Mucosa of rectum (tissue), 2 donors: ENCODE data around the gene OTOGL.
"Not testable (repeated sequence)": the region's sequence is repeated elsewhere in the genome, so short reads cannot be mapped to it uniquely, and the experiment has no call there.

Experiments
- H3K27ac ChIP-seq, 2 donors: one replicate each; pipeline ENCODE4 v1.7.0; 2013; ENCODE audit warnings: inconsistent platforms in 2 of 2, low read depth in 2 of 2, low read length in 2 of 2
- H3K27me3 ChIP-seq, 2 donors: one replicate each; pipeline ENCODE4 v1.7.0; 2013; ENCODE audit warnings: low read length in 2 of 2; ENCODE audit not compliant: control insufficient read depth in 2 of 2, insufficient read depth in 2 of 2
- H3K36me3 ChIP-seq, 2 donors: one replicate each; pipeline ENCODE4 v1.7.0; 2013; ENCODE audit warnings: low read length in 2 of 2; ENCODE audit not compliant: control insufficient read depth in 2 of 2, insufficient read depth in 2 of 2
- H3K4me1 ChIP-seq, 2 donors: one replicate each; pipeline ENCODE4 v1.7.0; 2013; ENCODE audit warnings: low read length in 2 of 2, mild to moderate bottlenecking in 1 of 2; ENCODE audit not compliant: control insufficient read depth in 2 of 2, insufficient read depth in 2 of 2
- H3K4me3 ChIP-seq, 2 donors: one replicate each; pipeline ENCODE4 v1.7.0; 2013; ENCODE audit warnings: low read length in 2 of 2
- H3K9ac ChIP-seq, 2 donors: one replicate each; pipeline ENCODE4 v1.7.0; 2013; ENCODE audit warnings: low read length in 2 of 2, low read depth in 1 of 2, mild to moderate bottlenecking in 1 of 2
- H3K9me3 ChIP-seq, 2 donors: one replicate each; pipeline ENCODE4 v1.7.0; 2013; ENCODE audit warnings: low read length in 2 of 2; ENCODE audit not compliant: control insufficient read depth in 2 of 2
- donor health status: healthy.
- donor health status: Normal muscosa, but diverticular disease.

OTOGL gene

DNA sequence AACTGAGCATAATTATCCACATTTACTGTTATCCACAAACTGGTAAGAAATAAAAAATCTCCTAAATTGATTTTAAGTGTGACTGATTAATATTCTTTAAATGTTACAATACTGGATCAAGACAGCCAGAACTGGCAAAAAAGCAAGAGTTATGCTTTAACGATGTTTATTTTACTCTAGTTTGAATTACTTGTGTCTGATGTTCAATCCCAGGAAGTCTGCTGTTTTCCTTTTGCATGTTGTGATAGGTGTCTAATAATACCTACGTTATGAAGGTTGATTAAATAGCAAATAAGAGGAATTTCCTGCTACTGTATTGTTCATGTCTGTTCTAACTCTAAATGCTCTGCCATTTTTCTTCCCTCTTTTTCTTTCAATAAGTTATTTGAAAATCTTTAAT is 34.4 kb upstream of the OTOGL start:
- no peak overlapping the region for H3K27ac ChIP-seq
- H3K36me3 ChIP-seq: no peaks in the 10 kb centered on the region
- H3K4me3 ChIP-seq: no peak overlapping the region
- no peak overlapping the region for H3K9ac ChIP-seq
- H3K4me1 ChIP-seq: no peaks in the 10 kb centered on the region
- H3K27me3 ChIP-seq: no peaks in the 10 kb centered on the region
- no peaks in the 10 kb centered on the region for H3K9me3 ChIP-seq

DNA sequence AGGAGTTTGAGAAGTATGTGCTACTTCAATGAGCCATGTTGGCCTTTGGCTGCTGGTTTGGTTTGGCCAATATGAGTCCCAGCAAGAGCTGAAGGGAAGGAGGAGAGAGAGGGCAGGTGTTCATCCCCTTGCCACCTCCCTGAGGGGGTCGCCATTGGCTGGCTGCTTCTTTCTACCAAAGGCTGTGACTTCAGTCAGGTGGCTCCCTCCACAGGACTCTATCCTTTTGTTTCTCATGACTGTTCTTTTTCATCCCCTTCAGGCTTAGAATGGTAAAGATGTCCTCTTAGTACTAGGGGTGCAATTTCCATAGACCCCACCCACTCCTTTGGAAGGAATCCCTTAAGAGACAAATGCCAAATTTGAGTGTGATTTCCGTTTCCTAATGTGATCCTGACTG is 31.2 kb upstream of the OTOGL start:
- H3K4me1 ChIP-seq: no peaks in the 10 kb centered on the region
- no peak overlapping the region for H3K9ac ChIP-seq
- H3K36me3 ChIP-seq: no peaks in the 10 kb centered on the region
- H3K4me3 ChIP-seq: no peak overlapping the region
- no peaks in the 10 kb centered on the region for H3K27me3 ChIP-seq
- no peak overlapping the region for H3K27ac ChIP-seq
- no peaks in the 10 kb centered on the region for H3K9me3 ChIP-seq

DNA sequence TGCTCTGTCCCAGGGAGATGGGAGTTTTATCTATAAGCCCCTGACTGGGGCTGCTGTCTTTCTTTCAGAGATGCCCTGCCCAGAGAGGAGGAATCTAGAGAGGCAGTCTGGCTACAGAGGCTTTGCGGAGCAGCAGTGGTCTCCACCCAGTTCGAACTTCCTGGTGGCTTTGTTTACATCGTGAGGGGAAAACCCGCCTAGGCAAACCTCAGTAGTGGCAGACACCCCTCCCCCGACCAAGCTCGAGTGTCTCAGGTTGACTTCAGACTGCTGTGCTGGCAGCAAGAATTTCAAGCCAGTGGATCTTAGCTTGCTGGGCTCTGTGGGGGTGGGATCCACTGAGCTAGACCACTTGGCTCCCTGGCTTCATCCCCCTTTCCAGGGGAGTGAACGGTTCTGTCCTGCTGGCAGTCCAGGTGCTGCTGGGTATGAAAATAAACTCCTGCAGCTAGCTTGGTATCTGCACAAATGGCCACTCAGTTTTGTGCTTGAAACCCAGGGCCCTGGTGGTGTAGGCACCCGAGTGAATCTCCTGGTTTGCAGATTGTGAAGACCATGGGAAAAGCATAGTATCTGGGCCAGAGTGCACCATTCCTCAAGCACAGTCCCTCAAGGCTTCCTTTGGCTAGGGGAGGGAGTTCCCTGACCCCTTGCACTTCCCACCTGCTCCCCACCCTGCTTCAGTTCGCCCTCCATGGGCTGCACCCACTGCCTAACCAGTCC is 15.3 kb upstream of the OTOGL start:
- H3K27ac ChIP-seq, H3K36me3 ChIP-seq: not testable (repeated sequence)

DNA sequence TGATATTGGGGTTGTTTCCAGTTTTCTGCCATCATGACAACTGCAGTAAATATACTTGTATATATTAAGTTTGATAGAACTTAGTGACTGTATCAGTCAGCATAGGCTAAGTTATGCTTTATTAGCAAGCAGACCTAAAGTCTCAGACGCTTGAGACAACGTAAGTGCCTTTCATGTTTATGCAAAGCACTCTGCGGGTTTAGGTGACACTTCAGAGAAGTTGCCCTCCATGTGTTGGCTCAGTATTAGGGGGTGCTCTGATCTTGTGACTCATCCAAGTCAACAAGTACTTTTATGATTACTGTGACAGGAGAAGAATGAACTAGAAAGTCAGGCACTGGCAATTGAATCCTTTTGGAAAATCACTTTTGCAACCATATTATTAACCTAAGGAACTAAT is 13.3 kb upstream of the OTOGL start:
- H3K4me1 ChIP-seq: no peaks in the 10 kb centered on the region
- no peak overlapping the region for H3K4me3 ChIP-seq
- no peaks in the 10 kb centered on the region for H3K27me3 ChIP-seq
- no peak overlapping the region for H3K27ac ChIP-seq
- H3K9ac ChIP-seq: no peak overlapping the region
- H3K9me3 ChIP-seq: no peaks in the 10 kb centered on the region
- no peaks in the 10 kb centered on the region for H3K36me3 ChIP-seq

More for the DNA sequence above, 15.3 kb upstream of the OTOGL start:
- not testable (repeated sequence) for H3K9ac ChIP-seq, H3K9me3 ChIP-seq, H3K27me3 ChIP-seq, H3K4me1 ChIP-seq, H3K4me3 ChIP-seq

DNA sequence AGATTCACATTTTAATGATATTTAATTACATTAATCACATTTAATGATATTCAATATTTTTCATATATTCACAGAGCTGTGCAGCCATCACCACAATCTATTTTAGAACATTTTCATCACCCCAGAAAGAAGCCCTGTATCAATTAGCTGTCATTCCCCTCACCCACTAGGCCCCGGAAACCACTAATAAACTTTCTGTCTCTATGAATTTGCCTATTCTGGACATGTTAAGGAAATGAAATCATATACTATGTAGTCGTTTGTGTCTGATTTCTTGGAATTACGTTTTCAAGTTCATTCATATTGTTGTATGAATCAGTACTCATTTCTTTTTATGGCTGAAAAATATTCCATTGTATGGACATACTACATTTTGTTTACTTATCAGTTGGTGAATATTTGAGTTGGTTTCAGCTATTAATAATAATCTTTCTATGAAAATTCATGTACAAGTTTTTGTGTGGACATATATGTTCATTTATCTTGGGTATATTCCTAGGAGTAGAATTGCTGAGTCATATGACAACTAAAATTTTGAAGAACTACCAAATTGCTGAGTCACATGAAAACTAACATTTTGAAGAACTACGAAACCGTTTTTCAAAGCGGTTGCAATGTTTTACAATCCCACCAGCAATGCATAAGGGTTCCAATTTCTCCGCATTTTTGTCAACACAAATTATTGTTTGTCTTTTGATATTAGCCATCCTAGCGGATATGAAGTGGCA is 11.7 kb upstream of the OTOGL start:
- no peaks in the 10 kb centered on the region for H3K9me3 ChIP-seq
- H3K9ac ChIP-seq: no peak overlapping the region
- no peak overlapping the region for H3K27ac ChIP-seq
- no peaks in the 10 kb centered on the region for H3K36me3 ChIP-seq
- H3K4me1 ChIP-seq: no peaks in the 10 kb centered on the region
- no peaks in the 10 kb centered on the region for H3K27me3 ChIP-seq
- H3K4me3 ChIP-seq: no peak overlapping the region

DNA sequence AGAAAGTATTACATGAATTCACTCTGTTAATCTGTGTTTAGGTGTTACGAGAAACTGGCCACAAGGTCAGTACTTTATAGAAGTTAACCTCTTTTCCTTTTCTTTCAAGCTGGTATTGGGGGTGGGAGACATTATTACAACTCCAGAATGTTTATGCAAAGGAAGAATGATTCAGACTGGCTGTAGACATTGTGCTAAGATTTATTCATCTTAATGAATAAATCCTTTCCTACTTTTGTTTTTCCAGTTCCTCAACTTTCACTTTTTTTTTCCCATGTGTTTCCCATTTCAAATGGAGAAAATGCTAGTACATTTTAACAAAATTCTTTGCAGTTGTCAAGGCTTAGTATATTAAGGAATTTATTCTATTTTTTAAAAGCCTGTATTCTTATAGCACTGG is 1.3 kb downstream of the OTOGL start:
- Histone ChIP-seq H3K9me3 (no peaks in the 10 kb centered on the region), H3K4me1 (no peaks in the 10 kb centered on the region), H3K4me3 (no peak overlapping the region), H3K9ac (no peak overlapping the region), H3K36me3 (no peaks in the 10 kb centered on the region), H3K27ac (no peak overlapping the region), H3K27me3 (no peaks in the 10 kb centered on the region)

DNA sequence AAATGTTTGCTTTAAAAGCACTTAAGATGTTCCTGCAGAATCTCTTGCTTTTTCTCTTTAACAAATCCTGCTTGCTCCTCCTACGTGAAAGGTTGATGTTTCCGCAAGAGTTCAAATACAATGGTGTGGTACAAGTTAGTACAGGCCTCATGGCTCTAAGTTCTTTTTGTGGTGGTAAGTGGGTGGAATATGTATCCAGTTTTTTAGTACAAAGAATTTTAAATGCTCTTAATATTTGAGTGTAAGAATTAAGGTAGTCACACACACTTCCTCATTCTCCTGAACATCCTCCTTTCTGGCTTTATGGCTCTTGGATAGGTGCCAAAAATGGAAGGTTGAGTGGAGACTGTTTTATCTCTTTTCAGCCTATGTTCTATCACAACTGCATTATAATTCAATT is 1.8 kb downstream of the OTOGL start:
- H3K27ac ChIP-seq: no peak overlapping the region
- no peaks in the 10 kb centered on the region for H3K36me3 ChIP-seq
- no peak overlapping the region for H3K9ac ChIP-seq
- H3K27me3 ChIP-seq: no peaks in the 10 kb centered on the region
- no peaks in the 10 kb centered on the region for H3K9me3 ChIP-seq
- no peak overlapping the region for H3K4me3 ChIP-seq
- H3K4me1 ChIP-seq: no peaks in the 10 kb centered on the region

DNA sequence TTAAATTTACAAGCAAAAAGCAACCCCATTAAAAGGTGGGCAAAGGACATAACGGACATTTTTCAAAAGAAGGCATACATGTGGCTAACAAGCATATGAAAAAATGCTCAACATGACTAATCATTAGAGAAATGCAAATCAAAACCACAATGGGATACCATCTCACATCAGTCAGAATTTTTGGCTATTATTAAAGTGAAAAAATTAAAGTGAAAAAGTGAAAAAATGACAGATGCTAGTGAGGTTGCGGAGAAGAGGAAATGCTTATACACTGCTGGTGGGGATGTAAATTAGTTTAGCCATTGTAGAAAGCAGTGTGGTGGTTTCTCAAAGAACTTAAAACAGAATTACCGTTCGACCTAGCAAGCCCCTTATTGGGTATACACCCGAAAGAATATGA is 7.9 kb downstream of the OTOGL start:
- Histone ChIP-seq H3K36me3 (no peaks in the 10 kb centered on the region), H3K27ac (no peak overlapping the region), H3K27me3 (no peaks in the 10 kb centered on the region), H3K4me3 (no peak overlapping the region), H3K9ac (no peak overlapping the region), H3K4me1 (no peaks in the 10 kb centered on the region), H3K9me3 (no peaks in the 10 kb centered on the region)

DNA sequence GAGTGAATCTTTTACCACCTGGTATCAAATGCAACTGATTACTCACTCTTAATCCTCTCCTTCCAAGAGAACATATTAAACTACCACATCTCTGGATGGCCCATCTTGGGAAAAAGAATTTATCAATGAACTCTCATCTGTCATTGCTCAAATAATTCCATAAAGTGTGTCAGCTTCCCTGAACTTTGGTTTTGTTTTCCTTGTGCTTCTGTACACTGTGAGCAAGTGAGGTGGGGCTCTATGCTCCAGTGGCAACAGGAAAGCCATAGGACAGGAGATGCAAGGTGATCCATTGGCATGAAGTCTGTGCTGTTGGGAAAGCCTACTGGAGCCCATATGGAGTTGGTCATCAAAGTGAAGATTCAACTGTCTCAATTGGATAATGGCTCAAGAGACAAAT is 17.4 kb downstream of the OTOGL start:
- Histone ChIP-seq H3K4me3 (no peak overlapping the region), H3K27me3 (no peaks in the 10 kb centered on the region), H3K9me3 (no peaks in the 10 kb centered on the region), H3K36me3 (no peaks in the 10 kb centered on the region), H3K9ac (no peak overlapping the region), H3K4me1 (no peaks in the 10 kb centered on the region), H3K27ac (no peak overlapping the region)

DNA sequence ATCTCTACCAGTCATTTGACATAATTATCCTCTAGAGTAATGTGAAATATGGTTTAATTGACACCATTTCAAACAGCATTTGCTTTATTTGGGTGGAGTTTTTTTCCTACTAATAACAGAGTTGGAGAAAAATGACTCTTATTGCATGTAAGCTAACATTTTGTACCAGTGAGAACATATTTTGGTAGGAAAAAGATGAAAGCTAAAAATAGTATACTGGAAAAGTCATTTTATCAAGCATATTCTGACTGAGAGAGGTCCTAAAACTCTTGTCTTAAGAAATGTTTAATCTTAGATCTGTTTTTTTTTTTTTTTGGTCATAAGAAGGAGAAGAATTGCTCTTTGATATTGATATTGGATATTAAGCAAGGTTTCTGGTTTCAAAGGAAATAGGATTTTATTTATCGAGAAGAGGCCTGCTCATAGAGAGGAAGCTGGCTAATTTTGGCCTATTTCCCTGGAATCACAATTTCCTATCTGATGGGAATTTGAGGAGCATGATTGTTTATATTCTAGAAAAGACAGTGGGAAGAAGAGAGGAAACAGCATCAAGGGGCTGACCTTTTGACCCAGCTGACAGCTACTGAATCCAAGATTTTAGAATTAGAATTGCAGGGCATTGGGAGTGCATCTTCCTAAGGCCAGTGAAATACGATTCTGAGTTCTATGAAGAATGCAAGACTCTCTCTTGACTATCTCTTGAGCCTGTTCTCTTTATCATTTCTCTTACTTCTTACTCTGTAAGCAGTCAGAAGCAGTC is 19.4 kb downstream of the OTOGL start:
- Histone ChIP-seq H3K27ac (no peak overlapping the region), H3K27me3 (no peaks in the 10 kb centered on the region), H3K9me3 (no peaks in the 10 kb centered on the region), H3K9ac (no peak overlapping the region), H3K4me3 (no peak overlapping the region), H3K4me1 (no peaks in the 10 kb centered on the region), H3K36me3 (no peaks in the 10 kb centered on the region)
